ENCODE data around the gene PDCD1. TPM values are rescaled to one million over a fixed set of nuclear protein-coding genes. Genes with fewer than 3 reads are reported as not detected.
"Not testable (repeated sequence)": the region's sequence is repeated elsewhere in the genome, so short reads cannot be mapped to it uniquely, and the experiment has no call there.

Gene PDCD1
- total RNA-seq, 1 donor from 2014 or later: not detected

DNA sequence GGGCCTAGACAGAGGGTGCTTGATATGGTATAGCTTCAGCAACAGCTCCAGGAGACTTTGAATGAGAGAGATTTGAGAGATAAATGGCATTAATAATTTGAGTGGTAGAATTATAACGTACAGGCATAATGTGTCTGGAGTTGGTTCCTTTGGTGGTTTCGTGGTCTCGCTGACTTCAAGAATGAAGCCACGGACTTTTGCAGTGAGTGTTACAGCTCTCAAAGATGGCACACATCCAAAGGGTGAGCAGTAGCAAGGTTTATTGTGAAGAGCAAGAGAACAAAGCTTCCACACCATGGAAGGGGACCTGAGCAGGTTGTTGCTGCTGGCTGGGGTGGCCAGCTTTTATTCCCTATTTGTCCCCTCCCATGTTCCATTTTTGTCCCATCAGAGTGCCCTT lies 23.1 kb downstream of the PDCD1 start:
- no peak for DNase-seq (ENCODE audit: low spot score)

- DNase-seq (ENCODE audit: low spot score): no peak
These were observed 24.0 kb downstream of the PDCD1 start for GRCh38 chr2:241834527-241835210.

GRCh38 chr2:241833756-241834526 lies 24.8 kb downstream of the PDCD1 start:
- DNase-seq (ENCODE audit: low spot score): not testable (repeated sequence)

DNA sequence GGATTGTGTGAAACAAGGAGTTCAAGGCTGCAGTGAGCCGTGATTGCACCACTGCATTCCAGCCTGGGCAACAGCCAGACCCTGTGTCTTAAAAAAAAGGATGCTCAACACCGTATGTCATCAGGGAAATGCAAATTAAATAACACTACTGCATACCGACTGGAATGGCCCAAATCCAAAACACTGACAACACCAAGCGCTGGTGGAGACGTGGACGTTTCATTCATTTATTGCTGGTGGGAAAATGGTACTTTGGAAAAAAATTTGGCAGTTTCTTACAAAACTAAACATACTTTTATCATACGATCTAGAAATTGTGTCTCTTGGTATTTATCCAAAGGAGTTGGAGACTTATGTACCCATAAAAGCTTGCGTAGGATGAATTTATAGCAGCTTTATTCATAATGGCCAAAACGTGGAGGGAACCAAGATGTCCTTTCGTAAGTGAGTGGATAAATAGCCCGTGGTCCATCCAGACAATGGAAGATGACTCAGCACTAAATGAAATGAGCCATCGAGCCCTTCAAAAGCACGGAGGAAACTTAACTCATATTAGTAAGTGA lies 25.5 kb downstream of the PDCD1 start:
- DNase-seq (ENCODE audit: low spot score): no peak

GRCh38 chr2:241827394-241827793 lies 31.3 kb downstream of the PDCD1 start:
- DNase-seq (ENCODE audit: low spot score): no peak

GRCh38 chr2:241823531-241824437 lies 34.9 kb downstream of the PDCD1 start:
- not testable (repeated sequence) for DNase-seq (ENCODE audit: low spot score)

GRCh38 chr2:241822264-241822623 lies 36.5 kb downstream of the PDCD1 start:
- no peak for DNase-seq (ENCODE audit: low spot score)

GRCh38 chr2:241821460-241822263 lies 37.0 kb downstream of the PDCD1 start:
- no peak for DNase-seq (ENCODE audit: low spot score)

DNA sequence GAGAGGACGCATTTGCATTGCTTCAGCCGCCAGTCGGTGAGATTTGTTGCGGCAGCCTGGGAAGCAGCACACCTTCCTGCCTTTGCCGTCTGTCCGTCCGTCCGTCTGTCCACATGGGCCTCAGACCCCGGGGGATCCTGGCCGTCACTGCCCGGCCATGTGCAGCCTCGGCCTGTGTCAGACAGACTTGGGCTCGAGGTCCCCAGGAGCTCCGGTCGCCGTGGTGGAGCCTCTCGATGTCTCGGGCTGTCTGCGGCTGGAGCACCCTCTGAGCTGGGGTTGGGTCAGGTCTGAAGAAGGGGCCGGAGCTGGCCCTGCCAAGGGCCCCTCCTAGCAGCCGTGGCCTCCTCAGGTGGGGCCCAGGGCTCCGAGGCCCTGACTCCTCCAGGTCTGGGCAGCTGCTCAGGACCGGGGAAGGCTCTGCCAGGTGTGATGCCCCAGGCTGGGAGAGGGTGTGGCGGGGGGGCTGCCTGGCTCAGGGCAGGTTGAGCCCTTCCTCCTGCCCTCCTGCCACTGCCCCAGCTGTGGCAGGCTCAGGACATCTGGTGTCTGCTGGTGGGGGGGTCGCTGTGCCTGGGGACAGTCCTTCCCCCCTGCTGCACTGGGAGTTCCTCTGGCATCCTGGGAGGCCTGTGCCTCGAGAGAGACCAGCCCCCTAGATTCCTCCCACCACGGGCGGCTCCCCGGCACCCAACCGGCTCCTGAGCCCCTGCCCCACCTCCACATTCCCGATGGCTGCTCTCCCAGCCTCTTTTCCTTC lies 37.9 kb downstream of the PDCD1 start:
- DNase-seq (ENCODE audit: low spot score): no peak

DNA sequence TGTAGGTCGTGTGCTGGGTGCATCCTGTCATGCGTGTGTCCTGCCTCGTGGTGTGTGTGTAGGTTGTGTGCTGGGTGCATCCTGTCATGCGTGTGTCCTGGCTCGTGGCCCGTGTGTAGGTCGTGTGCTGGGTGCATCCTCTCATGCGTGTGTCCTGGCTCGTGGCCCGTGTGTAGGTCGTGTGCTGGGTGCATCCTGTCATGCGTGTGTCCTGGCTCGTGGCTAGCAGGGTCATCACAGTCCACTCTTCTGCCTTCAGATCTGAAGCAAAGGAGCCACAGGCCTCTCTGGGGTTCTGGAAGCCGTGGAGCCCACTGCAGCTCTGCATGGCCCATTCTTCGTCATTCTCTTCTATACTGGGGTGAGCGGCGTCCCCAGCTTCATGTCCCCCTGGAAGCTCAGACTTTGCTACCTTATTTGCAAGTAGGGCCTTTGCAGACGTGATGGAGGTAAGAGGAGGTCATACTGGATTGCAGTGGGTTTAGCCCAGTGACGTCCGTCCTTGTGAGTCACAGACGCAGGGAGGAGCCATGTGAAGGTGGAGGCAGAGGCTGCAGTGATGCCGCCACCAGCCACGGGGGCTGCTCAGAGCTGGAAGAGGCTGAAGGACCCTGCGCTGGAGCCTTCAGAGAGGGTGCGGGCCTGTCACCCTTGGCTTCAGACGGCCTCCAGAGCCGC lies 38.6 kb downstream of the PDCD1 start:
- not testable (repeated sequence) for DNase-seq (ENCODE audit: low spot score)

- no peak for DNase-seq (ENCODE audit: low spot score)
These were observed 39.8 kb downstream of the PDCD1 start for GRCh38 chr2:241818943-241819270.

DNA sequence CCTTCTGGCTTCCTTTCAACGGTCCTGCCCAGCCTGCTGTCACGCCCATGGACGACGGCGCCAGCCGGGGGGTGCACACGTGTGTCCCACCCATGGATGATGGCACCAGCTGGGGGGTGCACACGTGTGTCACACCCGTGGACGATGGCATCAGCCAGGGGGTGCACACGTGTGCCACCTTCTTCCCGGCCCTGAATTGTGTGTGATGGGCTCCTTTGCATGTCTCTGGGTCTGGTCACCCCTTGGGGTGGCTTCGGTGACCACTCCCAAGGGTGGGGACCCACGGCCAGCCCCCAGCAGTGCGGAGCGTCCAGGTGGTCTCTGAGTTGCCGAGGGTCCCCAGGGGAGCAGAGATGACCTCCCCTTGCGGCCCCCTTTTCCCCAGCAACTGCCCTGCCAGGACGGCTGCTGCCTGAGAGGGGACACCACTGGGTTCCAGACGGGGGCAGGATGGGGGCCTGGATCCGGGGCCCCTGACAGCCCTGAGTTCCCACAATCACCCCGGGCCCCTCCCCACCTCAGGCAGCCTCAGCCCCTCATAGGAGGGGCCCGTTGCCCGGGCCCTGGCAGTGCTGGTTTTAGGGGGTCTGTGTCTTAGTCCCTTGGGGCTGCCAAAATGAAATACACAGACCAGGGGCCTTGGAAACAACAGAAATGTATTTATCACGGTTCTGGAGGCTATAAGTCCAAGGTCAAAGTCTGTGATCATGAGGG lies 40.3 kb downstream of the PDCD1 start:
- DNase-seq (ENCODE audit: low spot score): no peak

- DNase-seq (ENCODE audit: low spot score): not testable (repeated sequence)
These were observed 40.9 kb downstream of the PDCD1 start for GRCh38 chr2:241817821-241818215.

- no peak for DNase-seq (ENCODE audit: low spot score)
These were observed 41.4 kb downstream of the PDCD1 start for GRCh38 chr2:241817126-241817820.

GRCh38 chr2:241816431-241817121 lies 42.1 kb downstream of the PDCD1 start:
- no peak for DNase-seq (ENCODE audit: low spot score)

GRCh38 chr2:241815477-241816430 lies 42.9 kb downstream of the PDCD1 start:
- DNase-seq (ENCODE audit: low spot score): no peak

All from umbilical cord (tissue), 2 donors.